Activated CD8-positive, alpha-beta memory T cell treated with anti-CD3 and anti-CD28 coated beads for 48 hours (primary cell): ENCODE data around the gene SIVA1.
A peak's percentile ranks its signal among the peaks of the same experiment; 100 is the strongest.
"Not testable (repeated sequence)": the region's sequence is repeated elsewhere in the genome, so short reads cannot be mapped to it uniquely, and the experiment has no call there.

ENCODE experiments used
- DNase-seq, 3 experiments: peaks; one replicate each; pipeline ENCODE4 v3.0.0-alpha.2; 2020; ENCODE audit warnings: low read depth in 2 of 3, low spot score in 2 of 3

The SIVA1 gene

GRCh38 chr14:104719343-104719742, 33.6 kb upstream of the SIVA1 start:
- no peak for DNase-seq

- no peak for DNase-seq
Measured at GRCh38 chr14:104721505-104722431, 31.2 kb upstream of the SIVA1 start.

- DNase-seq, result no peak
Measured at GRCh38 chr14:104722938-104723650, 29.9 kb upstream of the SIVA1 start.

- DNase-seq, result peak; percentile 22 to 45 (median 36)
Measured at GRCh38 chr14:104723651-104724406, 29.1 kb upstream of the SIVA1 start, which contains the start of gene ADSS1. TSS of gene ADSS1 (plus strand) at chr14:104724229. CDS start at chr14:104724271, 42 bp downstream.

- no peak for DNase-seq
Measured at GRCh38 chr14:104724407-104724980, 28.5 kb upstream of the SIVA1 start.

GRCh38 chr14:104724981-104725771, 27.8 kb upstream of the SIVA1 start:
- no peak for DNase-seq

- DNase-seq, result no peak
Measured at GRCh38 chr14:104725772-104726548, 27.0 kb upstream of the SIVA1 start.

- DNase-seq, result no peak
Measured at GRCh38 chr14:104726600-104727451, 26.1 kb upstream of the SIVA1 start.

GRCh38 chr14:104728631-104729030, 24.3 kb upstream of the SIVA1 start:
- DNase-seq, result no peak

- not testable (repeated sequence) for DNase-seq
Measured at GRCh38 chr14:104729176-104729834, 23.6 kb upstream of the SIVA1 start.

GRCh38 chr14:104729835-104730181, 23.1 kb upstream of the SIVA1 start:
- no peak for DNase-seq

- DNase-seq, result no peak
Measured at GRCh38 chr14:104730487-104730886, 22.5 kb upstream of the SIVA1 start.

- no peak for DNase-seq
Measured at GRCh38 chr14:104731320-104732294, 21.3 kb upstream of the SIVA1 start.

GRCh38 chr14:104732355-104732804, 20.6 kb upstream of the SIVA1 start:
- no peak for DNase-seq

- DNase-seq, result no peak
Measured at GRCh38 chr14:104732931-104733681, 19.8 kb upstream of the SIVA1 start.

GRCh38 chr14:104734051-104734587, 18.8 kb upstream of the SIVA1 start:
- DNase-seq, result no peak
